Cortex of kidney (tissue), 1 donor: ENCODE measurements around the gene MUC22.
"Not testable (repeated sequence)": the region's sequence is repeated elsewhere in the genome, so short reads cannot be mapped to it uniquely, and the experiment has no call there.

Experiments used
- DNase-seq: peaks from one replicate; lab custom pipeline; 2025; lab: John Stamatoyannopoulos, UW

MUC22 gene

GRCh38 chr6:31010393-31011060, at the start of gene MUC22:
Gene MUC22, plus strand, starts transcription at chr6:31010474. Its CDS starts 233 bp downstream, at chr6:31010707.
- DNase-seq = no peak

GRCh38 chr6:30960907-30961673, 49.2 kb upstream of the MUC22 start:
- no peak for DNase-seq

GRCh38 chr6:30962716-30963115, 47.6 kb upstream of the MUC22 start:
- no peak for DNase-seq

GRCh38 chr6:30963641-30964040, 46.6 kb upstream of the MUC22 start:
- DNase-seq = no peak

- no peak for DNase-seq
These were observed 46.2 kb upstream of the MUC22 start for GRCh38 chr6:30964075-30964474.

- no peak for DNase-seq
These were observed 45.1 kb upstream of the MUC22 start for GRCh38 chr6:30965140-30965601.

- DNase-seq = no peak
These were observed 44.1 kb upstream of the MUC22 start for GRCh38 chr6:30966154-30966553.

- DNase-seq = not testable (repeated sequence)
These were observed 41.1 kb upstream of the MUC22 start for GRCh38 chr6:30969171-30969570.

- no peak for DNase-seq
These were observed 39.3 kb upstream of the MUC22 start for GRCh38 chr6:30970946-30971345.

- no peak for DNase-seq
These were observed 37.5 kb upstream of the MUC22 start for GRCh38 chr6:30972816-30973215.

- DNase-seq = no peak
These were observed 35.6 kb upstream of the MUC22 start for GRCh38 chr6:30974490-30975252.

- no peak for DNase-seq
These were observed 31.1 kb upstream of the MUC22 start for GRCh38 chr6:30979141-30979540.

- no peak for DNase-seq
These were observed 30.6 kb upstream of the MUC22 start for GRCh38 chr6:30979690-30980089.

GRCh38 chr6:30981942-30982772, 28.1 kb upstream of the MUC22 start:
- DNase-seq = no peak

- no peak for DNase-seq
These were observed 26.8 kb upstream of the MUC22 start, which contains the start of gene MUC21 for GRCh38 chr6:30983439-30983838. Gene MUC21, plus strand, starts transcription at chr6:30983718. Its CDS starts 241 bp downstream, at chr6:30983959.

- DNase-seq = no peak
These were observed 24.8 kb upstream of the MUC22 start for GRCh38 chr6:30985490-30985889.

- no peak for DNase-seq
These were observed 23.0 kb upstream of the MUC22 start for GRCh38 chr6:30987304-30987703.

GRCh38 chr6:30988209-30988825, 22.0 kb upstream of the MUC22 start:
- no peak for DNase-seq

GRCh38 chr6:30990422-30991086, 19.7 kb upstream of the MUC22 start:
- no peak for DNase-seq

GRCh38 chr6:30991891-30992290, 18.4 kb upstream of the MUC22 start:
- no peak for DNase-seq

GRCh38 chr6:30997301-30997700, 13.0 kb upstream of the MUC22 start:
- DNase-seq = no peak
